ENCODE results near the gene TAF15. TPM values are rescaled to one million over a fixed set of nuclear protein-coding genes. Genes with fewer than 3 reads are reported as not detected.

TAF15 gene
- polyA plus RNA-seq, 1 experiment = 51.6 TPM

- peaks cover 56% of the 10 kb centered on the region for H3K27me3 ChIP-seq (ENCODE audit: control insufficient read depth, insufficient read depth, low read length)
- CTCF ChIA-PET = interaction anchor here (1.2 kb wide), 1 partner anchor 9 kb away, joined by 7 read pairs; no protein-coding TSS in a partner anchor
These were observed 13.4 kb upstream of the TAF15 start for GRCh38 chr17:35795871-35796265.

GRCh38 chr17:35796942-35797341, 12.3 kb upstream of the TAF15 start:
- peaks cover 52% of the 10 kb centered on the region for H3K27me3 ChIP-seq (ENCODE audit: control insufficient read depth, insufficient read depth, low read length)
- CTCF ChIA-PET = interaction anchor here (0.5 to 2.2 kb wide), 4 partner anchors 8 to 33 kb away, joined by 4 to 15 read pairs (median 6); no protein-coding TSS in a partner anchor

More at GRCh38 chr17:35795871-35796265, 13.4 kb upstream of the TAF15 start:
- no peak for TF ChIP-seq CTCF (IDR thresholded peaks at IDR 0.05; ENCODE audit: low read depth, low read length)
- POLR2A ChIA-PET = interaction anchor here (0.6 kb wide), 1 partner anchor 1808 kb away, joined by 4 read pairs; no protein-coding TSS in a partner anchor
- H3K9me3 ChIP-seq (ENCODE audit: control insufficient read depth, insufficient read depth, low read length) = no peaks in the 10 kb centered on the region
- no peak for DNase-seq (ENCODE audit: low read depth, low spot score)
- H3K27ac ChIP-seq (ENCODE audit: low read depth, low read length) = no peak overlapping the region
- peak overlapping the region; percentile 55 for H3K4me3 ChIP-seq (ENCODE audit: low read depth, low read length)

GRCh38 chr17:35797370-35797769, 11.9 kb upstream of the TAF15 start:
- ChIA-PET CTCF (interaction anchor here (0.5 to 2.2 kb wide), 2 partner anchors 9 to 33 kb away, joined by 6 to 15 read pairs; no protein-coding TSS in a partner anchor), POLR2A (no interaction called here)
- no peak for DNase-seq (ENCODE audit: low read depth, low spot score)
- Histone ChIP-seq H3K27ac (ENCODE audit: low read depth, low read length) (no peak overlapping the region), H3K27me3 (ENCODE audit: control insufficient read depth, insufficient read depth, low read length) (peaks cover 50% of the 10 kb centered on the region), H3K9me3 (ENCODE audit: control insufficient read depth, insufficient read depth, low read length) (no peaks in the 10 kb centered on the region), H3K4me3 (ENCODE audit: low read depth, low read length) (no peak overlapping the region)
- no peak for TF ChIP-seq CTCF (IDR thresholded peaks at IDR 0.05; ENCODE audit: low read depth, low read length)

More at GRCh38 chr17:35796942-35797341, 12.3 kb upstream of the TAF15 start:
- DNase-seq (ENCODE audit: low read depth, low spot score) = no peak
- TF ChIP-seq CTCF (IDR thresholded peaks at IDR 0.05; ENCODE audit: low read depth, low read length) = no peak
- Histone ChIP-seq H3K4me3 (ENCODE audit: low read depth, low read length) (no peak overlapping the region), H3K9me3 (ENCODE audit: control insufficient read depth, insufficient read depth, low read length) (no peaks in the 10 kb centered on the region), H3K27ac (ENCODE audit: low read depth, low read length) (no peak overlapping the region)
- POLR2A ChIA-PET = no interaction called here

GRCh38 chr17:35797918-35798317, 11.4 kb upstream of the TAF15 start:
- H3K9me3 ChIP-seq (ENCODE audit: control insufficient read depth, insufficient read depth, low read length) = no peaks in the 10 kb centered on the region
- peaks cover 50% of the 10 kb centered on the region for H3K27me3 ChIP-seq (ENCODE audit: control insufficient read depth, insufficient read depth, low read length)
- CTCF ChIA-PET = interaction anchor here (1.1 to 2.2 kb wide), 2 partner anchors 11 to 34 kb away, joined by 3 to 15 read pairs; no protein-coding TSS in a partner anchor
- no peak for DNase-seq (ENCODE audit: low read depth, low spot score)
- POLR2A ChIA-PET = no interaction called here
- no peak overlapping the region for H3K27ac ChIP-seq (ENCODE audit: low read depth, low read length)
- TF ChIP-seq CTCF (IDR thresholded peaks at IDR 0.05; ENCODE audit: low read depth, low read length) = no peak
- no peak overlapping the region for H3K4me3 ChIP-seq (ENCODE audit: low read depth, low read length)

- POLR2A ChIA-PET = interaction anchor here (0.6 kb wide), 1 partner anchor 9 kb away, joined by 3 read pairs; the partner anchor contains the start of gene TAF15
- CTCF ChIA-PET = interaction anchor here (0.9 to 2.8 kb wide), 4 partner anchors 9 to 186 kb away, joined by 3 to 20 read pairs (median 8); partner anchors contain the start of gene TAF15
- Histone ChIP-seq H3K27ac (ENCODE audit: low read depth, low read length) (no peak overlapping the region), H3K27me3 (ENCODE audit: control insufficient read depth, insufficient read depth, low read length) (peaks cover 35% of the 10 kb centered on the region), H3K4me3 (ENCODE audit: low read depth, low read length) (no peak overlapping the region), H3K9me3 (ENCODE audit: control insufficient read depth, insufficient read depth, low read length) (no peaks in the 10 kb centered on the region)
- DNase-seq (ENCODE audit: low read depth, low spot score) = no peak
- no peak for TF ChIP-seq CTCF (IDR thresholded peaks at IDR 0.05; ENCODE audit: low read depth, low read length)
These were observed 9.3 kb upstream of the TAF15 start for GRCh38 chr17:35799942-35800341.

Measured in AG04450 (cell line).